A673 (cell line): ENCODE data around the gene SDK1.

Experiments used
- EZH2 ChIP-seq: fragments of 200-600 bp; sonication (generic); IDR thresholded peaks from 2 replicates; pipeline ENCODE4 v1.6.1; 2017; ENCODE audit warnings: borderline replicate concordance, low read depth, mild to moderate bottlenecking, mixed read lengths, antibody characterized with exemption, low read length; ENCODE audit not compliant: poor library complexity, severe bottlenecking
- TF ChIP-seq, protein P1 (sequence below): fragments of 300-800, 200-600 bp; sonication (generic); conservative IDR thresholded peaks from 2 replicates; pipeline ENCODE4 v1.5.1; 2017; ENCODE audit warnings: low read depth, mild to moderate bottlenecking, antibody characterized with exemption, low read length, moderate library complexity, mixed read lengths

- TF ChIP-seq, protein P1, sequence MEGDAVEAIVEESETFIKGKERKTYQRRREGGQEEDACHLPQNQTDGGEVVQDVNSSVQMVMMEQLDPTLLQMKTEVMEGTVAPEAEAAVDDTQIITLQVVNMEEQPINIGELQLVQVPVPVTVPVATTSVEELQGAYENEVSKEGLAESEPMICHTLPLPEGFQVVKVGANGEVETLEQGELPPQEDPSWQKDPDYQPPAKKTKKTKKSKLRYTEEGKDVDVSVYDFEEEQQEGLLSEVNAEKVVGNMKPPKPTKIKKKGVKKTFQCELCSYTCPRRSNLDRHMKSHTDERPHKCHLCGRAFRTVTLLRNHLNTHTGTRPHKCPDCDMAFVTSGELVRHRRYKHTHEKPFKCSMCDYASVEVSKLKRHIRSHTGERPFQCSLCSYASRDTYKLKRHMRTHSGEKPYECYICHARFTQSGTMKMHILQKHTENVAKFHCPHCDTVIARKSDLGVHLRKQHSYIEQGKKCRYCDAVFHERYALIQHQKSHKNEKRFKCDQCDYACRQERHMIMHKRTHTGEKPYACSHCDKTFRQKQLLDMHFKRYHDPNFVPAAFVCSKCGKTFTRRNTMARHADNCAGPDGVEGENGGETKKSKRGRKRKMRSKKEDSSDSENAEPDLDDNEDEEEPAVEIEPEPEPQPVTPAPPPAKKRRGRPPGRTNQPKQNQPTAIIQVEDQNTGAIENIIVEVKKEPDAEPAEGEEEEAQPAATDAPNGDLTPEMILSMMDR, result no peak
- no peak for TF ChIP-seq EZH2
Observed at GRCh38 chr7:3345699-3346481, 44.8 kb downstream of the SDK1 start.
